Transverse colon (tissue), 4 donors: ENCODE data around the gene SPEF2. TPM values are rescaled to one million over a fixed set of nuclear protein-coding genes. Genes with fewer than 3 reads are reported as not detected.

Experiments
- DNase-seq: peaks from one replicate; pipeline ENCODE4 v3.0.0-alpha.2; 2019
- H3K27ac ChIP-seq, 4 donors: fragments of 200-600 bp; sonication (generic); 2 replicates each; pipeline ENCODE4 v1.5.1; 2016 to 2018; ENCODE audit warnings: inconsistent platforms in 4 of 4
- H3K27me3 ChIP-seq: fragments of 200-600 bp; sonication (generic); 2 replicates; pipeline ENCODE4 v1.5.1; 2017; ENCODE audit warnings: inconsistent platforms
- H3K36me3 ChIP-seq, 4 donors: fragments of 200-600 bp; sonication (generic); 2 replicates each; pipeline ENCODE4 v1.5.1; 2017 to 2019; ENCODE audit warnings: inconsistent platforms in 4 of 4
- H3K4me1 ChIP-seq, 4 donors: fragments of 200-600 bp; sonication (generic); 2 replicates each; pipeline ENCODE4 v1.5.1; 2017 to 2020; ENCODE audit warnings: inconsistent platforms in 4 of 4
- H3K4me3 ChIP-seq, 4 donors: fragments of 200-600 bp; sonication (generic); 1 replicate in 1 of 4; 2 replicates in 3 of 4; pipeline versions ENCODE4 v1.5.1 to v1.6.1; 2017 to 2019; ENCODE audit warnings: inconsistent platforms in 4 of 4
- H3K9me3 ChIP-seq, 2 donors: fragments of 200-600 bp; sonication (generic); 2 replicates each; pipeline ENCODE4 v1.5.1; 2017 to 2019; ENCODE audit warnings: inconsistent platforms in 2 of 2
- CTCF ChIP-seq, 5 experiments: fragments of 200-600 bp in 3 of 5; fragments of 450-650 bp in 2 of 5; sonication (generic) in 3 of 5; IDR thresholded peaks; 1 replicate in 2 of 5; 2 replicates in 3 of 5; pipeline ENCODE4 v1.5.1; 2016 to 2017; ENCODE audit warnings: antibody characterized with exemption in 5 of 5, inconsistent platforms in 3 of 5, mild to moderate bottlenecking in 2 of 5, moderate library complexity in 1 of 5
- EP300 ChIP-seq: sonication (generic); formaldehyde crosslinking; IDR thresholded peaks from one replicate; pipeline ENCODE4 v1.6.1; 2017; ENCODE audit warnings: antibody characterized with exemption, low read depth
- POLR2A ChIP-seq: fragments of 450-650 bp; IDR thresholded peaks from one replicate; pipeline ENCODE4 v1.6.1; 2016; ENCODE audit warnings: antibody characterized with exemption, mild to moderate bottlenecking, moderate library complexity
- POLR2AphosphoS5 ChIP-seq, 3 donors: sonication (generic); formaldehyde crosslinking; IDR thresholded peaks; one replicate each; pipeline ENCODE4 v1.6.1; 2016; ENCODE audit warnings: antibody characterized with exemption in 3 of 3
- WGBS, 2 donors: methylation state at CpG; one replicate each; pipeline ENCODE4 v1.1.5; 2018; ENCODE audit warnings: low coverage in 1 of 2; 5-methylcytosine and 5-hydroxymethylcytosine counted together
- in situ Hi-C, 4 donors: fragments of 200-750 bp; cut with MboI; loops; one replicate each; pipeline versions ENCODE4 v1.15.0 to v1.15.1; 2017; ENCODE audit warnings: low sequenced_read_pairs in 3 of 4, low pct_ligation_motif_present in 1 of 4, low pct_unique_long_range_greater_than_20kb in 1 of 4
- intact Hi-C: fragments of 100-400 bp; cut with DNase I; formaldehyde crosslinking; loops from one replicate; pipeline ENCODE4 v1.15.1; 2023; ENCODE audit warnings: low total_unique reads
- total RNA-seq, 4 donors: library from RNA; depleted of rRNA; stranded (reverse); fragments of >200 nt; gene quantifications; one replicate each; pipeline ENCODE4 v1.1.0, GENCODE V29; 2016

The SPEF2 gene
- total RNA-seq, 4 donors from 2014 or later, result 2.4 to 9.4 (median 5.1) TPM; not detected in 1

GRCh38 chr5:35735718-35736117 lies 118.1 kb downstream of the SPEF2 start:
- H3K4me1 ChIP-seq, result no peaks in the 10 kb centered on the region
- intact Hi-C loops, result no loop called here
- no peak overlapping the region for H3K4me3 ChIP-seq
- 89 to 91% methylated on average over 3 of the region's 3 CpGs for WGBS, 2 donors
- no peak overlapping the region for H3K27ac ChIP-seq
- peaks cover 0 to 3% of the 10 kb centered on the region in 2 donors for H3K9me3 ChIP-seq
- no peak for DNase-seq
- TF ChIP-seq POLR2AphosphoS5 (IDR thresholded peaks at IDR 0.05) (no peak), CTCF (IDR thresholded peaks at IDR 0.05) (no peak)
- in situ Hi-C loops, result no loop called here
- H3K36me3 ChIP-seq, result no peaks in the 10 kb centered on the region
- H3K27me3 ChIP-seq, result no peaks in the 10 kb centered on the region

- Histone ChIP-seq H3K27me3 (no peaks in the 10 kb centered on the region), H3K4me1 (no peaks in the 10 kb centered on the region), H3K27ac (no peak overlapping the region), H3K4me3 (no peak overlapping the region), H3K9me3 (peaks cover 0 to 3% of the 10 kb centered on the region in 2 donors), H3K36me3 (no peaks in the 10 kb centered on the region)
- DNase-seq, result no peak
- intact Hi-C loops (no loop called here), in situ Hi-C loops (no loop called here)
- TF ChIP-seq EP300 (no peak), POLR2A (no peak), POLR2AphosphoS5 (IDR thresholded peaks at IDR 0.05) (no peak), CTCF (IDR thresholded peaks at IDR 0.05) (no peak)
Observed at GRCh38 chr5:35736280-35736679, 118.6 kb downstream of the SPEF2 start.

- H3K9me3 ChIP-seq, result peaks cover 0 to 3% of the 10 kb centered on the region in 2 donors
- no peak overlapping the region for H3K27ac ChIP-seq
- no peaks in the 10 kb centered on the region for H3K27me3 ChIP-seq
- no peaks in the 10 kb centered on the region for H3K4me1 ChIP-seq
- 55 to 60% methylated on average over 5 of the region's 5 CpGs for WGBS, 2 donors
- no peak for DNase-seq
- no peak overlapping the region for H3K4me3 ChIP-seq
- intact Hi-C loops (no loop called here), in situ Hi-C loops (no loop called here)
- H3K36me3 ChIP-seq, result no peaks in the 10 kb centered on the region
- TF ChIP-seq POLR2A, result no peak
- no peak for TF ChIP-seq CTCF (IDR thresholded peaks at IDR 0.05)
- no peak for TF ChIP-seq POLR2AphosphoS5 (IDR thresholded peaks at IDR 0.05)
- TF ChIP-seq EP300, result no peak
Observed at GRCh38 chr5:35741126-35741716, 123.6 kb downstream of the SPEF2 start.

GRCh38 chr5:35741971-35742370 lies 124.3 kb downstream of the SPEF2 start:
- WGBS, 2 donors, result 84 to 92% methylated on average over 1 of the region's 1 CpG

More at GRCh38 chr5:35741971-35742370, 124.3 kb downstream of the SPEF2 start:
- DNase-seq, result no peak
- H3K27me3 ChIP-seq, result no peaks in the 10 kb centered on the region
- intact Hi-C loops (no loop called here), in situ Hi-C loops (no loop called here)
- H3K9me3 ChIP-seq, result no peaks in the 10 kb centered on the region
- no peak for TF ChIP-seq POLR2AphosphoS5 (IDR thresholded peaks at IDR 0.05)
- no peak for TF ChIP-seq EP300
- no peak for TF ChIP-seq CTCF (IDR thresholded peaks at IDR 0.05)
- TF ChIP-seq POLR2A, result no peak
- H3K36me3 ChIP-seq, result no peaks in the 10 kb centered on the region
- no peak overlapping the region for H3K4me3 ChIP-seq
- H3K4me1 ChIP-seq, result no peaks in the 10 kb centered on the region
- H3K27ac ChIP-seq, result no peak overlapping the region
